HCT116 (cell line): ENCODE measurements around the gene OLFML2A. TPM values are rescaled to one million over a fixed set of nuclear protein-coding genes. Genes with fewer than 3 reads are reported as not detected.

ENCODE experiments used
- ATAC-seq: fragments of 200-7000 bp; cut with Tn5 transposase; 2 replicates; pipeline ENCODE4 v1.9.1; 2020; ENCODE audit warnings: mild to moderate bottlenecking, moderate library complexity
- BruUV-seq: library from RNA; stranded (reverse); fragments of 400-500 nt; replicated peaks from 2 replicates; lab custom pipeline; 2021; lab: Mats Ljungman, UMichigan
- CTCF ChIA-PET: fragments of 300-600 bp; sonication (Branson Sonifier 250); formaldehyde crosslinking; loops from one replicate; lab custom pipeline; 2021; ENCODE audit warnings: antibody characterized with exemption; lab: Charles Lee
- POLR2A ChIA-PET: fragments of 300-600, 350-600 bp; sonication (Branson Sonifier 250); formaldehyde crosslinking; loops from one replicate; lab custom pipeline; 2021; ENCODE audit warnings: antibody characterized with exemption; lab: Charles Lee
- RAD21 ChIA-PET, 2 experiments: fragments of 300-600 bp; sonication (Branson Sonifier 250); formaldehyde crosslinking; loops; one replicate each; lab custom pipeline; 2023; ENCODE audit warnings: low total read pairs in 2 of 2; ENCODE audit not compliant: uncharacterized antibody in 2 of 2, unreplicated experiment in 2 of 2, low non-redundant PET in 1 of 2; lab: Charles Lee
- DNase-seq: peaks from one replicate; pipeline ENCODE4 v3.0.0-alpha.2; 2010; ENCODE audit warnings: low read depth, low spot score
- H2AFZ ChIP-seq: fragments of 200-600 bp; shearing (Covaris generic), sonication (generic); 2 replicates; pipeline ENCODE4 v1.6.1; 2017; ENCODE audit warnings: low read depth, mixed run types, mixed read lengths, antibody characterized with exemption, low read length; ENCODE audit not compliant: poor library complexity, severe bottlenecking
- H3K27ac ChIP-seq: 2 replicates; pipeline ENCODE4 v1.5.1; 2012; ENCODE audit warnings: low read depth, low read length
- H3K27me3 ChIP-seq: fragments of 200-600 bp; sonication (generic); 2 replicates; pipeline ENCODE4 v1.6.1; 2016; ENCODE audit warnings: mixed run types, low read length, mixed read lengths; ENCODE audit not compliant: insufficient read depth
- H3K36me3 ChIP-seq, 2 experiments: fragments of 200-500 bp in 1 of 2; fragments of 200-600 bp in 1 of 2; sonication (Bioruptor generic) in 1 of 2; sonication (generic) in 1 of 2; 2 replicates each; pipeline versions ENCODE4 v1.5.1 to v1.6.1; 2014 to 2016; ENCODE audit warnings: low read length in 2 of 2, inconsistent platforms in 1 of 2, mixed read lengths in 1 of 2, mixed run types in 1 of 2; ENCODE audit not compliant: insufficient read depth in 2 of 2, control insufficient read depth in 1 of 2
- H3K4me1 ChIP-seq, 2 experiments: fragments of 200-600 bp in 1 of 2; sonication (generic) in 1 of 2; 2 replicates each; pipeline versions ENCODE4 v1.5.1 to v1.6.1; 2012 to 2017; ENCODE audit warnings: low read length in 2 of 2, inconsistent platforms in 1 of 2, mild to moderate bottlenecking in 1 of 2, mixed read lengths in 1 of 2, mixed run types in 1 of 2, moderate library complexity in 1 of 2; ENCODE audit not compliant: insufficient read depth in 2 of 2, control insufficient read depth in 1 of 2
- H3K4me2 ChIP-seq: fragments of 200-600 bp; sonication (generic); 2 replicates; pipeline ENCODE4 v1.6.1; 2017; ENCODE audit warnings: mixed run types, low read length, mixed read lengths
- H3K4me3 ChIP-seq, 2 experiments: fragments of 200-600 bp in 1 of 2; sonication (generic) in 1 of 2; replicated peaks in 1 of 2; 2 replicates each; pipeline ENCODE4 v1.5.1; 2011 to 2016; ENCODE audit warnings: low read length in 2 of 2, control low read depth in 1 of 2, low read depth in 1 of 2, mild to moderate bottlenecking in 1 of 2, mixed read lengths in 1 of 2, mixed run types in 1 of 2
- H3K79me2 ChIP-seq: fragments of 200-600 bp; sonication (generic); 2 replicates; pipeline ENCODE4 v1.6.1; 2017; ENCODE audit warnings: mild to moderate bottlenecking, mixed run types, low read length, moderate library complexity, mixed read lengths; ENCODE audit not compliant: insufficient read depth
- H3K9ac ChIP-seq: fragments of 200-600 bp; sonication (generic); 2 replicates; pipeline ENCODE4 v1.6.1; 2016; ENCODE audit warnings: low read length, mixed read lengths
- H3K9me2 ChIP-seq: fragments of 200-600 bp; sonication (generic), shearing (Covaris generic); 2 replicates; pipeline ENCODE4 v1.6.1; 2017; ENCODE audit warnings: mixed run types, mild to moderate bottlenecking, moderate library complexity; ENCODE audit not compliant: insufficient read depth
- H3K9me3 ChIP-seq, 2 experiments: fragments of 200-500 bp in 1 of 2; fragments of 200-600 bp in 1 of 2; sonication (Bioruptor generic) in 1 of 2; sonication (generic) in 1 of 2; 2 replicates each; pipeline ENCODE4 v1.6.1; 2014 to 2017; ENCODE audit warnings: low read length in 2 of 2, mixed read lengths in 2 of 2, inconsistent platforms in 1 of 2, low read depth in 1 of 2, mild to moderate bottlenecking in 1 of 2, mixed run types in 1 of 2, moderate library complexity in 1 of 2; ENCODE audit not compliant: control insufficient read depth in 1 of 2, insufficient read depth in 1 of 2
- H4K20me1 ChIP-seq: fragments of 200-600 bp; sonication (generic), shearing (Covaris generic); 2 replicates; pipeline ENCODE4 v1.6.1; 2017; ENCODE audit warnings: mixed run types, mild to moderate bottlenecking, moderate library complexity; ENCODE audit not compliant: insufficient read depth
- EGR1 ChIP-seq: IDR thresholded peaks from 2 replicates; pipeline ENCODE4 v1.6.1; 2012; ENCODE audit warnings: low read depth
- ELF1 ChIP-seq: IDR thresholded peaks from 2 replicates; pipeline ENCODE4 v1.6.1; 2012; ENCODE audit warnings: low read depth, borderline replicate concordance
- EZH2 ChIP-seq: fragments of 200-600 bp; sonication (generic); IDR thresholded peaks from 2 replicates; pipeline ENCODE4 v1.6.1; 2017; ENCODE audit warnings: antibody characterized with exemption, mixed run types
- FOSL1 ChIP-seq: IDR thresholded peaks from 2 replicates; pipeline ENCODE4 v1.6.1; 2012; ENCODE audit warnings: low read depth
- JUND ChIP-seq: IDR thresholded peaks from 2 replicates; pipeline ENCODE4 v1.6.1; 2012
- POLR2AphosphoS5 ChIP-seq: IDR thresholded peaks from 2 replicates; pipeline ENCODE4 v1.6.1; 2011; ENCODE audit warnings: mild to moderate bottlenecking, low read depth, low read length, moderate library complexity
- RAD21 ChIP-seq: IDR thresholded peaks from 2 replicates; pipeline ENCODE4 v1.6.1; 2012; ENCODE audit warnings: low read depth, mild to moderate bottlenecking
- SIN3A ChIP-seq: IDR thresholded peaks from 2 replicates; pipeline ENCODE4 v1.6.1; 2012; ENCODE audit warnings: low read depth
- SP1 ChIP-seq: IDR thresholded peaks from 2 replicates; pipeline ENCODE4 v1.6.1; 2012; ENCODE audit warnings: low read depth
- SRF ChIP-seq: IDR thresholded peaks from 2 replicates; pipeline ENCODE4 v1.6.1; 2012; ENCODE audit warnings: low read depth
- TCF7L2 ChIP-seq: IDR thresholded peaks from 2 replicates; pipeline ENCODE4 v1.7.0; 2011; ENCODE audit warnings: borderline replicate concordance, inconsistent platforms; ENCODE audit not compliant: insufficient read depth, insufficient read length; ENCODE audit errors: extremely low read depth
- YY1 ChIP-seq: IDR thresholded peaks from 2 replicates; pipeline ENCODE4 v1.6.1; 2011; ENCODE audit warnings: low read length, low read depth, moderate library complexity, mild to moderate bottlenecking; ENCODE audit not compliant: insufficient replicate concordance; ENCODE audit errors: extremely low read depth
- ZFX ChIP-seq: fragments of 450-650 bp; IDR thresholded peaks from 2 replicates; pipeline ENCODE4 v1.6.1; 2017
- intact Hi-C: fragments of 100-400 bp; cut with micrococcal nuclease; formaldehyde crosslinking; loops from 2 replicates; pipeline ENCODE4 v1.10.0; 2022
- total RNA-seq: library from RNA; stranded (reverse); gene quantifications from one replicate; pipeline ENCODE4 v1.2.1, GENCODE V29; 2021; ENCODE audit not compliant: unreplicated experiment
- TF ChIP-seq, protein P1 (sequence below): IDR thresholded peaks from 2 replicates; pipeline ENCODE4 v1.6.1; 2012
- TF ChIP-seq, protein P2 (sequence below): IDR thresholded peaks from 2 replicates; pipeline ENCODE4 v1.6.1; 2011; ENCODE audit warnings: mild to moderate bottlenecking, low read length, moderate library complexity; ENCODE audit not compliant: insufficient replicate concordance; ENCODE audit errors: extremely low read depth
- TF ChIP-seq, protein P3 (sequence below): IDR thresholded peaks from 2 replicates; pipeline ENCODE4 v1.6.1; 2012

Gene OLFML2A
- total RNA-seq, 1 experiment from 2014 or later = 6.3 TPM

DNA sequence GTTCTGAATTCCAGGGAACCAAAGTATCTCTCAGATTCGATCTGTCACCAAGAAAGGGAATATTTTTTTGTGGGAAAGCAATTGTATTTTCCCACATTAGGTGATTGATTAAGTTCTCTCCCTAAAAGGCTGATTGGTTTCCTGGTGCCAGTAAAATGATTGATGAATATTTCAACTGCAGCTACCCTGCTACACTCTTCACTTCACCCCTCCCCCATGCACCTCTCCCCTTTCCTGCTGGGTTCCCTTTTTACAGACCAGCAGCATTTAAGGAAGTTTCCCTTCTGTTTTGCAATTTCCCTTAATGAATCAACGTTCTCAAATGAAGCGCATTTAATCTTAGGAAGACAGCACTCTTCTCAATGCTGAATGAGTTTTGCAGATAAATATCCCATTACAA is 18.9 kb upstream of the OLFML2A start:
- ATAC-seq = no peak
- ChIA-PET RAD21 (no interaction called here), CTCF (interaction anchor here (1.2 kb wide), 1 partner anchor 9 kb away, joined by 6 read pairs; no protein-coding TSS in a partner anchor), POLR2A (interaction anchor here (0.7 kb wide), 1 partner anchor 11 kb away, joined by 3 read pairs; no protein-coding TSS in a partner anchor)
- Histone ChIP-seq H3K9me3 (no peaks in the 10 kb centered on the region), H4K20me1 (peaks cover 19% of the 10 kb centered on the region; the same call in 1 of the 2 replicates), H3K27ac (no peak overlapping the region), H2AFZ (no peak overlapping the region), H3K4me3 (no peak overlapping the region), H3K9me2 (no peaks in the 10 kb centered on the region), H3K4me1 (peaks cover 16 to 35% of the 10 kb centered on the region in 2 experiments), H3K9ac (no peak overlapping the region), H3K79me2 (peaks cover 93% of the 10 kb centered on the region), H3K36me3 (no peaks in the 10 kb centered on the region), H3K27me3 (no peaks in the 10 kb centered on the region), H3K4me2 (no peak overlapping the region)
- intact Hi-C loops = no loop called here
- TF ChIP-seq YY1 (no peak), JUND (no peak), POLR2AphosphoS5 (no peak), ZFX (no peak)
- TF ChIP-seq, protein P1, sequence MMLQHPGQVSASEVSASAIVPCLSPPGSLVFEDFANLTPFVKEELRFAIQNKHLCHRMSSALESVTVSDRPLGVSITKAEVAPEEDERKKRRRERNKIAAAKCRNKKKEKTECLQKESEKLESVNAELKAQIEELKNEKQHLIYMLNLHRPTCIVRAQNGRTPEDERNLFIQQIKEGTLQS = no peak
- TF ChIP-seq, protein P2, sequence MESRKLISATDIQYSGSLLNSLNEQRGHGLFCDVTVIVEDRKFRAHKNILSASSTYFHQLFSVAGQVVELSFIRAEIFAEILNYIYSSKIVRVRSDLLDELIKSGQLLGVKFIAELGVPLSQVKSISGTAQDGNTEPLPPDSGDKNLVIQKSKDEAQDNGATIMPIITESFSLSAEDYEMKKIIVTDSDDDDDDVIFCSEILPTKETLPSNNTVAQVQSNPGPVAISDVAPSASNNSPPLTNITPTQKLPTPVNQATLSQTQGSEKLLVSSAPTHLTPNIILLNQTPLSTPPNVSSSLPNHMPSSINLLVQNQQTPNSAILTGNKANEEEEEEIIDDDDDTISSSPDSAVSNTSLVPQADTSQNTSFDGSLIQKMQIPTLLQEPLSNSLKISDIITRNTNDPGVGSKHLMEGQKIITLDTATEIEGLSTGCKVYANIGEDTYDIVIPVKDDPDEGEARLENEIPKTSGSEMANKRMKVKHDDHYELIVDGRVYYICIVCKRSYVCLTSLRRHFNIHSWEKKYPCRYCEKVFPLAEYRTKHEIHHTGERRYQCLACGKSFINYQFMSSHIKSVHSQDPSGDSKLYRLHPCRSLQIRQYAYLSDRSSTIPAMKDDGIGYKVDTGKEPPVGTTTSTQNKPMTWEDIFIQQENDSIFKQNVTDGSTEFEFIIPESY = no peak
- no TSS peak for BruUV-seq
- no peak for DNase-seq

- H3K4me3 ChIP-seq = no peak overlapping the region
- BruUV-seq = no TSS peak
- H3K4me1 ChIP-seq = peaks cover 10 to 29% of the 10 kb centered on the region in 2 experiments
- H3K27ac ChIP-seq = no peak overlapping the region
- H3K27me3 ChIP-seq = no peaks in the 10 kb centered on the region
- no peaks in the 10 kb centered on the region for H3K9me3 ChIP-seq
- H3K36me3 ChIP-seq = no peaks in the 10 kb centered on the region
- peaks cover 94% of the 10 kb centered on the region for H3K79me2 ChIP-seq
- DNase-seq (no peak), ATAC-seq (no peak)
- intact Hi-C loops = no loop called here
- POLR2A ChIA-PET = interaction anchor here (0.7 kb wide), 1 partner anchor 10 kb away, joined by 3 read pairs; no protein-coding TSS in a partner anchor
- no peaks in the 10 kb centered on the region for H3K9me2 ChIP-seq
- H2AFZ ChIP-seq = no peak overlapping the region
- peaks cover 18% of the 10 kb centered on the region; the same call in 1 of the 2 replicates for H4K20me1 ChIP-seq
- CTCF ChIA-PET = interaction anchor here (1.9 kb wide), 1 partner anchor 141 kb away, joined by 5 read pairs; no protein-coding TSS in a partner anchor
- H3K9ac ChIP-seq = no peak overlapping the region
- H3K4me2 ChIP-seq = no peak overlapping the region; the same call in 1 of the 2 replicates
- RAD21 ChIA-PET = no interaction called here
- TF ChIP-seq TCF7L2 = no peak
- no peak for TF ChIP-seq FOSL1
- TF ChIP-seq, protein P1 = no peak
- no peak for TF ChIP-seq SRF
- no peak for TF ChIP-seq EZH2
- no peak for TF ChIP-seq SP1
- TF ChIP-seq, protein P3, sequence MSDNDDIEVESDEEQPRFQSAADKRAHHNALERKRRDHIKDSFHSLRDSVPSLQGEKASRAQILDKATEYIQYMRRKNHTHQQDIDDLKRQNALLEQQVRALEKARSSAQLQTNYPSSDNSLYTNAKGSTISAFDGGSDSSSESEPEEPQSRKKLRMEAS = no peak
- TF ChIP-seq RAD21 = no peak
- no peak for TF ChIP-seq YY1
- no peak for TF ChIP-seq ELF1
- TF ChIP-seq EGR1 = no peak
- TF ChIP-seq SIN3A = no peak
Measured at GRCh38 chr9:124758691-124759090, 18.2 kb upstream of the OLFML2A start.
